Activated CD8-positive, alpha-beta T cell treated with anti-CD3 and anti-CD28 coated beads for 36 hours (primary cell): Measurements from ENCODE around the gene CNIH1. TPM values are rescaled to one million over a fixed set of nuclear protein-coding genes. Genes with fewer than 3 reads are reported as not detected.
"Not testable (repeated sequence)": the region's sequence is repeated elsewhere in the genome, so short reads cannot be mapped to it uniquely, and the experiment has no call there.

Experiments used
- ATAC-seq: fragments of 200-7000 bp; cut with Tn5 transposase; one replicate; pipeline ENCODE4 v1.10.0; 2021; ENCODE audit warnings: mild to moderate bottlenecking, moderate library complexity
- CTCF ChIA-PET: fragments of 350-600 bp; sonication (Branson Sonifier 250); formaldehyde crosslinking; loops from one replicate; lab custom pipeline; 2021; ENCODE audit warnings: antibody characterized with exemption; lab: Charles Lee
- POLR2A ChIA-PET: fragments of 350-600 bp; sonication (Branson Sonifier 250); formaldehyde crosslinking; loops from one replicate; lab custom pipeline; 2021; ENCODE audit warnings: antibody characterized with exemption; lab: Charles Lee
- DNase-seq: peaks from one replicate; pipeline ENCODE4 v3.0.0-alpha.2; 2020
- H3K27ac Mint-ChIP-seq: one replicate; pipeline ENCODE4 v1.8.0; 2021; ENCODE audit warnings: mild to moderate bottlenecking, mixed read lengths
- H3K27me3 Mint-ChIP-seq: one replicate; pipeline ENCODE4 v1.8.0; 2021; ENCODE audit warnings: mixed read lengths
- H3K36me3 Mint-ChIP-seq: one replicate; pipeline ENCODE4 v1.8.0; 2021; ENCODE audit warnings: low read depth, mixed read lengths
- H3K4me1 Mint-ChIP-seq: one replicate; pipeline ENCODE4 v1.8.0; 2021; ENCODE audit warnings: low read depth, mixed read lengths
- H3K4me3 Mint-ChIP-seq: one replicate; pipeline ENCODE4 v1.8.0; 2021; ENCODE audit warnings: mild to moderate bottlenecking, moderate library complexity, mixed read lengths
- H3K9me3 Mint-ChIP-seq: one replicate; pipeline ENCODE4 v1.8.0; 2021; ENCODE audit warnings: mixed read lengths
- intact Hi-C: fragments of 100-400 bp; cut with micrococcal nuclease; formaldehyde crosslinking; loops from one replicate; pipeline ENCODE4 v1.10.0; 2022
- total RNA-seq, 2 experiments: library from RNA; stranded (reverse); gene quantifications; one replicate each; pipeline ENCODE4 v1.2.3, GENCODE V29; 2021
- TF ChIP-seq, protein P1 (sequence below): fragments of 200-600 bp; IDR thresholded peaks from one replicate; pipeline ENCODE4 v1.8.0; 2022; ENCODE audit warnings: antibody characterized with exemption, mild to moderate bottlenecking

The CNIH1 gene
- total RNA-seq, 2 experiments from 2014 or later = 82.0 to 82.7 TPM

DNA sequence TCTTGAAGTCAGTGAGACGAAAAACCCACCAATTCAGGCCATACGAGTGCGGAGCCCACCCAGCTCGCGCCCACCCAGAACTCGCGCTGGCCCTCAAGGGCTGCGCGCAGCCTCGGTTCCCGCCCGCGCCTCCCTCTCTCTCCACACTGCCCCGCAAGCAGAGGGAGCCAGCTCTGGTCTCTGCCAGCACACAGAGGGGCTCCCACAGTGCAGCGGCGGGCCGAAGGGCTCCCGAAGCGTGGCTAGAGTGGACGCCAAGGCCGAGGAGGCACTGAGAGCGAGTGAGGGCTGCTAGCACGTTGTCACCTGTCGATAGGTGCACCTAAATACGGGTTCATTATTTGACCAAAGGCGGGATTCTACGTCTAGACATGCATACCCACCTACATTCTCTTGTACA, 46.6 kb downstream of the CNIH1 start:
- intact Hi-C loops = no loop called here
- POLR2A ChIA-PET = no interaction called here

DNA sequence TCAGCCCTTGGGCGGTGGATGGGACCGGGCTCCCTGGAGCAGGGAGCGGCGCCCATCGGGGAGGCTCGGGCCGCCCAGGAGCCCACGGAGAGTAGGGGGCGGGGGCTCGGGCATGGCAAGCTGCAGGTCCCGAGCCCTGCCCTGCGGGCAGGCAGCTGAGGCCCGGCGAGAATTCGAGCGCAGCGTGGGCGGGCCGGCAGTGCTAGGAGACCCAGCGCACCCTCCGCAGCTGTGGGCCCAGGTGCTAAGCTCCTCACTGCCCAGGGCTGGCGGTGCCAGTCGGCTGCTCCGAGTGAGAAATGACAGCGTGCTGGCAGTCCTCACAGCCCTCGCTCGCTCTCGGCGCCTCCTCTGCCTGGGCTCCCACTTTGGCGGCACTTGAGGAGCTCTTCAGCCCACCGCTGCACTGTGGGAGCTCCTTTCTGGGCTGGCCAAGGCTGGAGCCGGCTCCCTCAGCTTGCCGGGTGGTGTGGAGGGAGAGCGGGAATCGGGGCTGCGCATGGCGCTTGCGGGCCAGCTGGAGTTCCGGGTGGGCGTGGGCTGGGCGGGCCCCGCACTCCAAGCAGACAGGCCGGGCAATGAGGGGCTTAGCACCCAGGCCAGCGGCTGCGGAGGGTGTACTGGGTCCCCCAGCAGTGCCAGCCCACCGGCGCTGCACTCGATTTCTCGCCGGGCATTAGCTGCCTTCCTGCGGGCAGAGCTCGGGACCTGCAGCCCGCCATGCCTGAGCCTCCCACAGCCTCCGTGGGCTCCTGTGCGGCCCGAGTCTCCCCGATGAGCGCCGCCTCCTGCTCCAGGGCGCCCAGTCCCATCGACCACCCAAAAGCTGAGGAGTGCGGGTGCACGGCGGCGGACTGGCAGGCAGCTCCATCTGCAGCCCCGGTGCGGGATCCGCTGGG, 47.9 kb downstream of the CNIH1 start:
- ATAC-seq, H3K27me3 Mint-ChIP-seq, H3K4me1 Mint-ChIP-seq, H3K36me3 Mint-ChIP-seq, H3K9me3 Mint-ChIP-seq, H3K4me3 Mint-ChIP-seq, intact Hi-C loops, H3K27ac Mint-ChIP-seq, DNase-seq: not testable (repeated sequence)
- POLR2A ChIA-PET = interaction anchor here (0.6 kb wide), 2 partner anchors 21 to 1785 kb away, joined by 3 to 4 read pairs; no protein-coding TSS in a partner anchor
- CTCF ChIA-PET = interaction anchor here (1.1 to 1.9 kb wide), 2 partner anchors 26 to 45 kb away, joined by 4 to 5 read pairs; no protein-coding TSS in a partner anchor

More for the DNA sequence above, 46.6 kb downstream of the CNIH1 start:
- TF ChIP-seq, protein P1, sequence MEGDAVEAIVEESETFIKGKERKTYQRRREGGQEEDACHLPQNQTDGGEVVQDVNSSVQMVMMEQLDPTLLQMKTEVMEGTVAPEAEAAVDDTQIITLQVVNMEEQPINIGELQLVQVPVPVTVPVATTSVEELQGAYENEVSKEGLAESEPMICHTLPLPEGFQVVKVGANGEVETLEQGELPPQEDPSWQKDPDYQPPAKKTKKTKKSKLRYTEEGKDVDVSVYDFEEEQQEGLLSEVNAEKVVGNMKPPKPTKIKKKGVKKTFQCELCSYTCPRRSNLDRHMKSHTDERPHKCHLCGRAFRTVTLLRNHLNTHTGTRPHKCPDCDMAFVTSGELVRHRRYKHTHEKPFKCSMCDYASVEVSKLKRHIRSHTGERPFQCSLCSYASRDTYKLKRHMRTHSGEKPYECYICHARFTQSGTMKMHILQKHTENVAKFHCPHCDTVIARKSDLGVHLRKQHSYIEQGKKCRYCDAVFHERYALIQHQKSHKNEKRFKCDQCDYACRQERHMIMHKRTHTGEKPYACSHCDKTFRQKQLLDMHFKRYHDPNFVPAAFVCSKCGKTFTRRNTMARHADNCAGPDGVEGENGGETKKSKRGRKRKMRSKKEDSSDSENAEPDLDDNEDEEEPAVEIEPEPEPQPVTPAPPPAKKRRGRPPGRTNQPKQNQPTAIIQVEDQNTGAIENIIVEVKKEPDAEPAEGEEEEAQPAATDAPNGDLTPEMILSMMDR = no peak
- no peak overlapping the region for H3K27ac Mint-ChIP-seq
- ATAC-seq (no peak), DNase-seq (no peak)
- H3K9me3 Mint-ChIP-seq = no peaks in the 10 kb centered on the region
- H3K27me3 Mint-ChIP-seq = peaks cover 2% of the 10 kb centered on the region
- H3K4me3 Mint-ChIP-seq = no peak overlapping the region
- peaks cover 17% of the 10 kb centered on the region for H3K4me1 Mint-ChIP-seq
- CTCF ChIA-PET = interaction anchor here (0.7 to 1.9 kb wide), 2 partner anchors 27 to 47 kb away, joined by 3 to 4 read pairs; no protein-coding TSS in a partner anchor
- peaks cover 7% of the 10 kb centered on the region for H3K36me3 Mint-ChIP-seq

DNA sequence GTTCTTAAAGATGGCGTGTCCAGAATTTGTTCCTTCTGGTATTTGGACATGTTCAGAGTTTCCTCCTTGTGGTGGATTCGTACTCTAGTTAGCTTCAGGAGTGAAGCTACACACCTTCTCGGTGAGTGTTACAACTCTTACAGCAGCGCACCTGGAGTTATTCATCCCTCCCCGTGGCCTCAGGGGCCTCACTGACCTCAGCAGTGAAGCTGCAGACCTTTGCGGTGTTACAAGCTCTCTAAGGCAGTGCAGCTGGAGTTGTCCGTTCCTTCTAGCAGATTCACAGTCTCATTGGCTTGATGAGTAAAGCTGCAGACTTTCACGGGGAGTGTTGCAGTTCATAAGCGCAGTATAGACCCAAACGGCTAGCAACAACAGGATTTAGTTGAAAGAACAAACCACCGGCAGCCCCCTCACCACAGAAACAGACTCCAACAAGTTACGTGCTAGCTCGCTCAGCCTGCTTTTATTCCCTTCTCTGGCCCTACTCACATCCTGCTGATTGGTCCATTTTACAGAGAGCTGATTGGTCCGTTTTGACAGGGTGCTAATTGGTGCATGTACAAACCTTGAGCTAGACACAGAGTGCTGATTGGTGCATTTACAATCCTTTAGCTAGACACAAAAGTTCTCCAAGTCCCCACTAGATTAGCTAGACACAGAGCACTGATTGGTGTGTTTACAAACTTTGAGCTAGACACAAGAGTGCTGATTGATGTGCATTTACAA, 48.9 kb downstream of the CNIH1 start:
- ATAC-seq (no peak), DNase-seq (no peak)
- Mint-ChIP-seq H3K9me3 (no peaks in the 10 kb centered on the region), H3K36me3 (peaks cover under 1% of the 10 kb centered on the region), H3K4me3 (no peak overlapping the region), H3K27me3 (peaks cover 12% of the 10 kb centered on the region), H3K27ac (no peak overlapping the region), H3K4me1 (no peaks in the 10 kb centered on the region)
- CTCF ChIA-PET = interaction anchor here (1.2 kb wide), 1 partner anchor 9 kb away, joined by 3 read pairs; no protein-coding TSS in a partner anchor
- intact Hi-C loops = no loop called here
- POLR2A ChIA-PET = interaction anchor here (0.6 kb wide), 1 partner anchor 1786 kb away, joined by 4 read pairs; no protein-coding TSS in a partner anchor
- TF ChIP-seq, protein P1 = no peak

DNA sequence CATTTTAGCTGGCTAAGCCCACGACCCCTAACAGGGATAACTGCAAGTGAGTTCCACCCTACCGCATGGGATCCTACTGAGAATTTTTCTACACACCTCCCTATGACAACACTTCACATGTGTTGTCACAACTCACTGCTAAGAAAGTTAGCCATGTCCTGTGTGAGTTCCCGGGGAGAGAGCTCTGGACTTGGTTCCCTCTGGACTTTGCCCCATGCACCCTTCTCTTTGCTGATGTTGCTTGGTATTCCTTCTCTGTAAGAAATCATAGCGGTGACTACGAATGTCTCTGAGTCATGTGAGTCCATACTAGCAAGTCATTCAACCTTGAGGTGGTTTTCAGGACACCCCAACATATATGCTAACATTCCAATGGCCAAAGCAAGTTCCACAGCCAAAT, 53.8 kb downstream of the CNIH1 start:
- POLR2A ChIA-PET = no interaction called here
- intact Hi-C loops = no loop called here
- CTCF ChIA-PET = interaction anchor here (1.1 to 1.7 kb wide), 3 partner anchors 31 to 39 kb away, joined by 3 to 4 read pairs (median 4); no protein-coding TSS in a partner anchor
- no peak overlapping the region for H3K4me3 Mint-ChIP-seq
- H3K36me3 Mint-ChIP-seq = no peaks in the 10 kb centered on the region
- ATAC-seq = no peak
- H3K27ac Mint-ChIP-seq = no peak overlapping the region
- TF ChIP-seq, protein P1 = no peak
- no peak for DNase-seq
- no peaks in the 10 kb centered on the region for H3K4me1 Mint-ChIP-seq
- peaks cover 14% of the 10 kb centered on the region for H3K27me3 Mint-ChIP-seq
- no peaks in the 10 kb centered on the region for H3K9me3 Mint-ChIP-seq

DNA sequence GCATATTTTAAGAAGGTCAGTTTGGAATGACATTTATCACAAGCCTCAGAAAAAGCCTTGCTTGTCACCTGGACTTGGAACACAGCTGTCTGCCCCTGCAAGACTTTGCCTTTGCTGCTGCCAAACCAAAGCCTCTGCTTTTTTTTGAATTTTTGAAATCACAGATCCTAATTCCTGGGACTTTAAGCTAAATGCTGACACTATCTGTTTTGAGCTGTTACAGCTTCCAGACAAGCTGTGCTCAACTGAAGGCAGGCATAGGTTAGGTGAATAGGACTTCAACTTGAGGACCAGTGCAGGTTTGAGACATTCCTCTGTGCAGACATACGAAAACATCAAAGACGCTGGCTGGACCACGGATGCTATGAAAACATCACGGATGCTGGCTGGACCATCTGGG, 55.6 kb downstream of the CNIH1 start:
- POLR2A ChIA-PET = no interaction called here

More for the DNA sequence above, 55.6 kb downstream of the CNIH1 start:
- CTCF ChIA-PET = no interaction called here
- no peaks in the 10 kb centered on the region for H3K9me3 Mint-ChIP-seq
- no peak overlapping the region for H3K4me3 Mint-ChIP-seq
- H3K27ac Mint-ChIP-seq = no peak overlapping the region
- H3K36me3 Mint-ChIP-seq = no peaks in the 10 kb centered on the region
- DNase-seq = no peak
- ATAC-seq = no peak
- intact Hi-C loops = no loop called here
- H3K4me1 Mint-ChIP-seq = no peaks in the 10 kb centered on the region
- peaks cover 15% of the 10 kb centered on the region for H3K27me3 Mint-ChIP-seq
- TF ChIP-seq, protein P1 = no peak
